Esophagus squamous epithelium (tissue), 4 donors: Measurements from ENCODE around the gene LY86.

ENCODE experiments used
- CTCF ChIP-seq, 6 experiments: fragments of 450-650 bp in 4 of 6; fragments of 200-600 bp in 2 of 6; sonication (generic) in 2 of 6; IDR thresholded peaks; one replicate each; pipeline ENCODE4 v1.5.1; 2016 to 2019; ENCODE audit warnings: antibody characterized with exemption in 6 of 6, mild to moderate bottlenecking in 4 of 6, moderate library complexity in 4 of 6
- POLR2A ChIP-seq, 4 donors: fragments of 450-650 bp; IDR thresholded peaks; one replicate each; pipeline ENCODE4 v1.6.1; 2017; ENCODE audit warnings: antibody characterized with exemption in 4 of 4, mild to moderate bottlenecking in 4 of 4, moderate library complexity in 3 of 4

GRCh38 chr6:6586167-6586566 lies 2.4 kb upstream of the LY86 start:
- TF ChIP-seq CTCF (IDR thresholded peaks at IDR 0.05) (no peak), POLR2A (IDR thresholded peaks at IDR 0.05) (no peak)
